SK-N-SH (cell line): Measurements from ENCODE around the gene DUT. TPM values are rescaled to one million over a fixed set of nuclear protein-coding genes. Genes with fewer than 3 reads are reported as not detected.

Experiments
- CTCF ChIA-PET: fragments of 300-600, 350-600 bp; formaldehyde crosslinking; extraction: SDS; loops from one replicate; lab custom pipeline; 2021; lab: Yijun Ruan, JAX
- POLR2A ChIA-PET: fragments of 350-600 bp; sonication (Branson Sonifier 250); formaldehyde crosslinking; extraction: SDS; loops from one replicate; lab custom pipeline; 2020; ENCODE audit warnings: antibody characterized with exemption, inconsistent platforms; lab: Yijun Ruan, JAX
- DNase-seq: peaks from one replicate; pipeline ENCODE4 v3.0.0; 2012
- H2AFZ ChIP-seq: fragments of 200-600 bp; sonication (generic); 2 replicates; pipeline ENCODE4 v1.8.1; 2016; ENCODE audit warnings: antibody characterized with exemption, mild to moderate bottlenecking, low read depth
- H3F3A ChIP-seq: fragments of 200-600 bp; sonication (generic); replicated peaks from 2 replicates; pipeline ENCODE3; 2016; ENCODE audit warnings: antibody characterized with exemption, mild to moderate bottlenecking; ENCODE audit not compliant: insufficient read depth
- H3K27ac ChIP-seq, 2 experiments: fragments of 200-500 bp in 1 of 2; fragments of 200-600 bp in 1 of 2; sonication (Bioruptor generic) in 1 of 2; sonication (generic), shearing (Covaris generic) in 1 of 2; 2 replicates each; pipeline versions ENCODE4 v1.5.1 to v1.6.1; 2014 to 2016; ENCODE audit warnings: low read depth in 2 of 2, inconsistent platforms in 1 of 2, low read length in 1 of 2, mild to moderate bottlenecking in 1 of 2, mixed read lengths in 1 of 2
- H3K27me3 ChIP-seq: fragments of 200-600 bp; sonication (generic), shearing (Covaris generic); 2 replicates; pipeline ENCODE4 v1.6.1; 2016; ENCODE audit warnings: mixed run types; ENCODE audit not compliant: insufficient read depth
- H3K36me3 ChIP-seq, 2 experiments: fragments of 200-500 bp in 1 of 2; fragments of 200-600 bp in 1 of 2; sonication (Bioruptor generic) in 1 of 2; sonication (generic) in 1 of 2; replicated peaks in 1 of 2; 2 replicates each; pipeline versions ENCODE3 to v1.5.1; 2014 to 2016; ENCODE audit warnings: low read length in 1 of 2, mild to moderate bottlenecking in 1 of 2; ENCODE audit not compliant: insufficient read depth in 2 of 2, control insufficient read depth in 1 of 2
- H3K4me1 ChIP-seq, 2 experiments: fragments of 200-500 bp in 1 of 2; fragments of 200-600 bp in 1 of 2; sonication (Bioruptor generic) in 1 of 2; sonication (generic), shearing (Covaris generic) in 1 of 2; 2 replicates each; pipeline versions ENCODE4 v1.5.1 to v1.6.1; 2014 to 2016; ENCODE audit warnings: low read depth in 1 of 2, low read length in 1 of 2, mixed run types in 1 of 2; ENCODE audit not compliant: insufficient read depth in 2 of 2, control insufficient read depth in 1 of 2
- H3K4me2 ChIP-seq: fragments of 200-600 bp; sonication (generic), shearing (Covaris generic); 2 replicates; pipeline ENCODE4 v1.6.1; 2017; ENCODE audit warnings: mixed run types
- H3K4me3 ChIP-seq, 2 experiments: fragments of 200-500 bp in 1 of 2; fragments of 200-600 bp in 1 of 2; sonication (Bioruptor generic) in 1 of 2; sonication (generic), shearing (Covaris generic) in 1 of 2; 2 replicates each; pipeline versions ENCODE4 v1.5.1 to v1.8.1; 2014 to 2016; ENCODE audit warnings: low read depth in 2 of 2, inconsistent platforms in 1 of 2, low read length in 1 of 2, mild to moderate bottlenecking in 1 of 2, mixed read lengths in 1 of 2, moderate library complexity in 1 of 2
- H3K79me2 ChIP-seq: fragments of 200-600 bp; sonication (generic); 2 replicates; pipeline ENCODE4 v1.8.1; 2017; ENCODE audit warnings: mild to moderate bottlenecking; ENCODE audit not compliant: insufficient read depth
- H3K9ac ChIP-seq: fragments of 200-600 bp; sonication (generic); 2 replicates; pipeline ENCODE4 v1.6.1; 2017; ENCODE audit warnings: mixed run types
- H3K9me2 ChIP-seq: fragments of 200-600 bp; sonication (generic); 2 replicates; pipeline ENCODE4 v1.6.1; 2017; ENCODE audit warnings: mixed run types
- H3K9me3 ChIP-seq: fragments of 200-600 bp; sonication (generic); 2 replicates; pipeline ENCODE4 v1.6.1; 2017; ENCODE audit warnings: mixed run types, mild to moderate bottlenecking, moderate library complexity
- H4K20me1 ChIP-seq: fragments of 200-600 bp; sonication (generic); 2 replicates; pipeline ENCODE4 v1.6.1; 2017; ENCODE audit warnings: mild to moderate bottlenecking, mixed run types; ENCODE audit not compliant: insufficient read depth
- CHD2 ChIP-seq: fragments of 150-350 bp; IDR thresholded peaks from 2 replicates; pipeline ENCODE4 v1.6.1; 2018; ENCODE audit warnings: low read length; ENCODE audit not compliant: partially characterized antibody
- ELF1 ChIP-seq: IDR thresholded peaks from 2 replicates; pipeline ENCODE4 v1.4.0; 2012
- GABPA ChIP-seq: IDR thresholded peaks from 2 replicates; pipeline ENCODE4 v1.4.0; 2012; ENCODE audit warnings: low read depth, mild to moderate bottlenecking
- GATA2 ChIP-seq: sonication (generic); formaldehyde crosslinking; IDR thresholded peaks from 2 replicates; pipeline ENCODE4 v1.5.0; 2020; ENCODE audit warnings: mild to moderate bottlenecking, missing genetic modification reagents
- IRF3 ChIP-seq: fragments of 150-350 bp; IDR thresholded peaks from 2 replicates; pipeline ENCODE4 v1.6.1; 2016; ENCODE audit warnings: mild to moderate bottlenecking, low read depth, low read length
- MAX ChIP-seq: IDR thresholded peaks from 2 replicates; pipeline ENCODE4 v1.4.0; 2012; ENCODE audit warnings: low read depth
- MXI1 ChIP-seq: IDR thresholded peaks from 2 replicates; pipeline ENCODE4 v1.6.1; 2012; ENCODE audit warnings: mild to moderate bottlenecking, low read depth, low read length, improper control_type of control experiment
- NRF1 ChIP-seq: IDR thresholded peaks from 2 replicates; pipeline ENCODE4 v1.6.1; 2012; ENCODE audit warnings: low read depth, mild to moderate bottlenecking, low read length
- PBX3 ChIP-seq: IDR thresholded peaks from 2 replicates; pipeline ENCODE4; 2012
- POLR2AphosphoS5 ChIP-seq: IDR thresholded peaks from 2 replicates; pipeline ENCODE4 v1.6.1; 2012; ENCODE audit warnings: low read depth, low read length
- RCOR1 ChIP-seq: fragments of 150-350 bp; IDR thresholded peaks from 2 replicates; pipeline ENCODE4 v1.6.1; 2017; ENCODE audit warnings: antibody characterized with exemption, low read length
- REST ChIP-seq: IDR thresholded peaks from 2 replicates; pipeline ENCODE4 v1.6.1; 2012; ENCODE audit warnings: mild to moderate bottlenecking, low read depth, low read length, moderate library complexity
- RFX5 ChIP-seq: IDR thresholded peaks from 2 replicates; pipeline ENCODE4 v1.6.1; 2012; ENCODE audit warnings: mild to moderate bottlenecking, improper control_type of control experiment, low read length
- RXRA ChIP-seq: IDR thresholded peaks from 2 replicates; pipeline ENCODE4 v1.4.0; 2012; ENCODE audit warnings: low read depth, mild to moderate bottlenecking, borderline replicate concordance
- SIN3A ChIP-seq: IDR thresholded peaks from 2 replicates; pipeline ENCODE4 v1.6.1; 2012; ENCODE audit warnings: low read depth, mild to moderate bottlenecking, low read length, moderate library complexity, borderline replicate concordance
- SMC3 ChIP-seq: IDR thresholded peaks from 2 replicates; pipeline ENCODE4 v1.6.1; 2012; ENCODE audit warnings: low read depth, low read length, improper control_type of control experiment
- TCF12 ChIP-seq: IDR thresholded peaks from 2 replicates; pipeline ENCODE4 v1.4.0; 2012
- TEAD4 ChIP-seq: IDR thresholded peaks from 2 replicates; pipeline ENCODE4 v1.4.0; 2012; ENCODE audit warnings: mild to moderate bottlenecking, borderline replicate concordance; ENCODE audit not compliant: insufficient read depth
- YY1 ChIP-seq: IDR thresholded peaks from 2 replicates; pipeline ENCODE4 v1.4.0; 2012; ENCODE audit warnings: low read depth, mild to moderate bottlenecking
- WGBS: methylation state at CpG from one replicate; pipeline ENCODE4 v1.1.6; 2017; ENCODE audit warnings: low lambda C conversion rate; 5-methylcytosine and 5-hydroxymethylcytosine counted together
- polyA plus RNA-seq, 3 experiments: library from polyadenylated mRNA; depleted of rRNA; stranded (reverse); fragments of >200 nt; gene quantifications; 2 replicates each; pipeline ENCODE4 v1.2.3, GENCODE V29; 2012

DUT gene
- polyA plus RNA-seq, 1 of the 3 experiments (the other 2 are of a cell fraction) = 79.3 TPM

- Histone ChIP-seq H3K4me1 (peaks cover 0 to 6% of the 10 kb centered on the region in 2 experiments; a peak in 2 of 4 replicates), H3K4me3 (no peak overlapping the region), H3K27ac (no peak overlapping the region), H3K9ac (no peak overlapping the region)
- no peak for DNase-seq
- no peak for TF ChIP-seq IRF3
- TF ChIP-seq REST = no peak
- 0 out of 2 replicates have a peak, but pooled peaks have one; percentile 45 for TF ChIP-seq RCOR1
- TF ChIP-seq YY1 = no peak
- TF ChIP-seq NRF1 = no peak
- TF ChIP-seq TEAD4 = no peak
- no peak for TF ChIP-seq MAX
- no peak for TF ChIP-seq MXI1
- TF ChIP-seq, all 33 proteins: peak for 1
- no peaks in the 10 kb centered on the region for H3K36me3 ChIP-seq
- no peak overlapping the region for H3K4me2 ChIP-seq
- H3K9me2 ChIP-seq = no peaks in the 10 kb centered on the region
- H3K27me3 ChIP-seq = no peaks in the 10 kb centered on the region
- 55% methylated on average over 4 of the region's 4 CpGs for WGBS
- no peaks in the 10 kb centered on the region for H3K79me2 ChIP-seq
- CTCF ChIA-PET = interaction anchor here (1.1 to 5.0 kb wide), 4 partner anchors 31 to 1087 kb away, joined by 3 to 47 read pairs (median 6); no protein-coding TSS in a partner anchor
- H3K9me3 ChIP-seq = no peaks in the 10 kb centered on the region
- no peaks in the 10 kb centered on the region for H3F3A ChIP-seq
- no peaks in the 10 kb centered on the region for H4K20me1 ChIP-seq
- no peak overlapping the region for H2AFZ ChIP-seq
- POLR2A ChIA-PET = no interaction called here
Observed at GRCh38 chr15:48282216-48282615, 49.0 kb upstream of the DUT start.

- no peaks in the 10 kb centered on the region for H4K20me1 ChIP-seq
- no peaks in the 10 kb centered on the region for H3K27me3 ChIP-seq
- no peaks in the 10 kb centered on the region for H3K9me3 ChIP-seq
- no peak overlapping the region for H2AFZ ChIP-seq
- CTCF ChIA-PET = interaction anchor here (1.0 to 5.0 kb wide), 10 partner anchors 10 to 1089 kb away, joined by 3 to 47 read pairs (median 8); no protein-coding TSS in a partner anchor
- H3K79me2 ChIP-seq = no peaks in the 10 kb centered on the region
- DNase-seq = no peak
- H3K4me2 ChIP-seq = no peak overlapping the region
- no peaks in the 10 kb centered on the region for H3K36me3 ChIP-seq
- POLR2A ChIA-PET = no interaction called here
- H3K9ac ChIP-seq = no peak overlapping the region
- WGBS = 65% methylated on average over 6 of the region's 6 CpGs
- H3K27ac ChIP-seq = no peak overlapping the region
- H3K4me3 ChIP-seq = no peak overlapping the region
- no peaks in the 10 kb centered on the region for H3K9me2 ChIP-seq
- H3K4me1 ChIP-seq = peaks cover 0 to 6% of the 10 kb centered on the region in 2 experiments; a peak in 2 of 4 replicates
- no peaks in the 10 kb centered on the region for H3F3A ChIP-seq
- TF ChIP-seq PBX3 (no peak), GABPA (no peak), ELF1 (no peak), POLR2AphosphoS5 (no peak), MAX (no peak), RXRA (no peak), SIN3A (no peak), CHD2 (no peak), TEAD4 (no peak), RFX5 (no peak), SMC3 (no peak), TCF12 (no peak), GATA2 (CRISPR knock-in tag) (no peak)
Observed at GRCh38 chr15:48283396-48284145, 47.7 kb upstream of the DUT start.
